SKM-1 treated with dmso at 0.1 percent for 144 hours (cell line): ENCODE results near the gene RTKN.
"Not testable (repeated sequence)": the region's sequence is repeated elsewhere in the genome, so short reads cannot be mapped to it uniquely, and the experiment has no call there.

Source experiments
- DNase-seq: peaks from one replicate; lab custom pipeline; 2025; ENCODE audit not compliant: unreplicated experiment; lab: John Stamatoyannopoulos, UW

RTKN gene, protein sequence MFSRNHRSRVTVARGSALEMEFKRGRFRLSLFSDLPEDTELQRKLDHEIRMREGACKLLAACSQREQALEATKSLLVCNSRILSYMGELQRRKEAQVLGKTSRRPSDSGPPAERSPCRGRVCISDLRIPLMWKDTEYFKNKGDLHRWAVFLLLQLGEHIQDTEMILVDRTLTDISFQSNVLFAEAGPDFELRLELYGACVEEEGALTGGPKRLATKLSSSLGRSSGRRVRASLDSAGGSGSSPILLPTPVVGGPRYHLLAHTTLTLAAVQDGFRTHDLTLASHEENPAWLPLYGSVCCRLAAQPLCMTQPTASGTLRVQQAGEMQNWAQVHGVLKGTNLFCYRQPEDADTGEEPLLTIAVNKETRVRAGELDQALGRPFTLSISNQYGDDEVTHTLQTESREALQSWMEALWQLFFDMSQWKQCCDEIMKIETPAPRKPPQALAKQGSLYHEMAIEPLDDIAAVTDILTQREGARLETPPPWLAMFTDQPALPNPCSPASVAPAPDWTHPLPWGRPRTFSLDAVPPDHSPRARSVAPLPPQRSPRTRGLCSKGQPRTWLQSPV

DNA sequence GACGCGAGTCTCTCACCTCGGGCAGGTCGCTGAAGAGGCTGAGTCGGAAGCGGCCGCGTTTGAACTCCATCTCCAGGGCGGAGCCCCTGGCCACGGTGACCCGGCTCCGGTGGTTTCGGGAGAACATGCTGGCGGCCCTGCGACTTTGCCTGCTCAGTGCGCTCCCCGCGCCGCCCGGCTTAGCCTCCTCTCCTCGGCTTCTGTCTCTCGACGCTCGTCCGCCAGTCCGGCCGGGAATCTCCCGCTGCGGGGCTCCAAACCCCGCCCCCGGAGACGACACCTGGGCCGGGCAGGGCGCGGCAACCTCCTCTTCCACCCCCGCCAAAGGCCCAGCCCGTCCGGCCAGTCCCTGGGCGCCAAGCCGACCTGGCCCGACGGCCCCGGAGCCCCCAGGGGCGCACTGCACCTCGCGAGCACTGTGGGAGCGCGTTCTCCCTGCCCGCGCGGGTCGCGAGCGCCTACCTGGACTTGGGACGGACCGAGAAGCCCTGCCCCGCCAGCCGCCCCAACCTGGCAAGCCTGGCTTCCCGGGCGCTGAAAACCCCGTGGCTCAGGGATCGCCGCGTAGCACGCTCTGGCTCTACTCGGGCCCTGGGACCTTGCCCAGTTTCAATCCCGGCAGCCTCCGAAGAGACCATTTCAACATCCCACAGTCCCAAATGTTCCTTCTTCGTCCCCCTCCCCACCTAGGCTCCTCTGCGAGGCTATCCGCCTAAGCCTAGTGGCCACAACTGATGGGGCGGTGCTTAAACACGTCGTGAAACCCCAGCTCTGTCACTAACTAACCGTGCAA is at the start of gene RTKN:
Gene RTKN (minus strand): TSS at position 248 of the 793 bp plus-strand sequence. CDS start 121 bp downstream, at position 127.
- DNase-seq: no peak

DNA sequence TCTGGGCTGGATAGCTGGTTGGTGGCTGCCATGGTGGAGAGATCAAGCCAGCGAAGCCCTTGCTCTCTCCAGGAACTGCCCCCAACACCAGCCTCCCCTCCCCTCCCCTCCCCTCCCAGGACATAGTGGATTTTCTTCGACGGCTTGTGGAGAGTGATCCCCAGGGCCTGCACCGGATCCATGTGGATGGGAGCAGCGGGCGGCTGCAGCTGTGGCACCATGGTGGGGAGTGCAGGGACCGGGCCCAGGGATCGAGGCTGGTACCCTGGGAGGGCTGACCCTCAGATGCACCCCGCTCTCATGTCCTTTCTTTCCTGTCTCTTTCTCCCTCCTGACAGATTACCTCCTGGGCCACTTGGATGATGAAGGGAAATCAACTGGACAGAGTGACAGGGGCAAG is 48.2 kb upstream of the RTKN start:
- DNase-seq: no peak

DNA sequence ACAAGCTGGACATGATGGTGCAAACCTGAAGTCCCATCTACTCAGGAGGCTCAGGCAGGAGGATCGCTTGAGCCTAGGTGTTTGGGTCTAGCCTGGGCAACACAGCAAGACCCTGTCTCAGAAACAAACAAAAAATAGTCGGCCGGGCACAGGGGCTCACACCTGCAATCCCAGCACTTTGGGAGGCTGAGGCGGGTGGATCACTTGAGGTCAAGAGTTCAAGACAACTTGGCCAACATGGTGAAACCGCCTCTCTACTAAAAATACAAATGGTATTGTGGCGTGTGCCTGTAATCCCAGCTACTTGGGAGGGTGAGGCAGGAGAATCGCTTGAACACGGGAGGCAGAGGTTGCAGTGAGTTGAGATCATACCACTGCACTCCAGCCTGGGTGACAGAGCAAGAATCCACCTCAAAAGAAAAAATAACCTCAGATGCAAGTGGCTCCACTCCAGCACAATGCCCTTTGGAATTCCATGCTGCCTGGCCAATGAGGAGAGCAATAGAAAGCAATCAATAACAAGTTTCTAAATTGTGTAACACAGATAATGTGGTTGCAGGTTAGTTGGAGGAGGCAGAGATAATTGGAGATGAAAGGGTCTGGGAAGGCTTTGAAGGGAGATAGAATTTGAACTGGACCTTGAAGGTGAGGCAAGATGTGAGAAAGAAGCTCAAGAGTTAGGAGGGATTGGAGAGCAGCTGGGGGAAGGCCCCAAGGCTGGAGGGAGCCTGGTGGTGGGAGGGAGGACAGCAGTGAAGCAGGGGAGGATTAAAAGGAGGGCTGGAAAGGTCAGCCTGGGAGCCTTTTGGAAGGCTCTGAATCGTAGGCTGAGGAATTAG is 47.1 kb upstream of the RTKN start:
- DNase-seq: no peak

DNA sequence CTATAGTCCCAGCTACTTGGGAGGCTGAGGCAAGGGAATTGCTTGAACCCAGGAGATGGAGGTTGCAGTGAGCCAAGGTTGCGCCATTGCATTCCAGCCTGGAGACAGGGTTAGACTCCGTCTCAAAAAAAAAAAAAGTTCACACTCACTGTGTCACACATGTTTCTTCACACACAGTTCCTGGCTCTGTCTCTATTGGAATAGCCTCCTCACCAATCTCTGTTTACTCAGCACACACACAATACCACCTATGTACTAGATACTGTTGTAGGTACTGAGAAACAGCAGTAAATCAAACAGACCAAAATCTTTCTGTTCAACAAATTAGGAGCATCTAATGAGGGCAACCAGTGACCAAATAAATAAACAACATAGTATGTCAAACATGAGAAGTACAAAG is 44.4 kb upstream of the RTKN start:
- DNase-seq: no peak

DNA sequence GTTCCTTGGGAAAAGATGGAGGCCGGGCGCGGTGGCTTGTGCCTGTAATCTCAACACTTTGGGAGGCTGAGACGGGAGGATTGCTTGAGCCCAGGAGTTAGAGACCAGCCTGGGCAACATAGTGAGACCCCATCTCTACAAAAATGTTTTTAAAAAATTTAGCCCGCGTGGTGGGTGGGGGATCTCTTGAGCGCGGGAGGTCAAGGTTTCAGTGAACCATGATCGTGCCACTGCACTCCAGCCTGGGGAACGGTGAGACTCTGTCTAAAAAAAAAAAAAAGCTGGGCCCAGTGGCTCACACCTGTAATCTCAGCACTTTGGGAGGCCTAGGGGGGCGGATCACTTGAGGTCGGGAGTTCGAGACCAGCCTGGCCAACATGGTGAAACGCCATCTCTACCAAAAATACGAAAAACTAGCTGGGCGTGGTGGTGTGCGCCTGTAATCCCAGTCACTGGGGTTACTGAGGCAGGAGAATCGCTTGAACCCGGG is 42.0 kb upstream of the RTKN start:
- not testable (repeated sequence) for DNase-seq

DNA sequence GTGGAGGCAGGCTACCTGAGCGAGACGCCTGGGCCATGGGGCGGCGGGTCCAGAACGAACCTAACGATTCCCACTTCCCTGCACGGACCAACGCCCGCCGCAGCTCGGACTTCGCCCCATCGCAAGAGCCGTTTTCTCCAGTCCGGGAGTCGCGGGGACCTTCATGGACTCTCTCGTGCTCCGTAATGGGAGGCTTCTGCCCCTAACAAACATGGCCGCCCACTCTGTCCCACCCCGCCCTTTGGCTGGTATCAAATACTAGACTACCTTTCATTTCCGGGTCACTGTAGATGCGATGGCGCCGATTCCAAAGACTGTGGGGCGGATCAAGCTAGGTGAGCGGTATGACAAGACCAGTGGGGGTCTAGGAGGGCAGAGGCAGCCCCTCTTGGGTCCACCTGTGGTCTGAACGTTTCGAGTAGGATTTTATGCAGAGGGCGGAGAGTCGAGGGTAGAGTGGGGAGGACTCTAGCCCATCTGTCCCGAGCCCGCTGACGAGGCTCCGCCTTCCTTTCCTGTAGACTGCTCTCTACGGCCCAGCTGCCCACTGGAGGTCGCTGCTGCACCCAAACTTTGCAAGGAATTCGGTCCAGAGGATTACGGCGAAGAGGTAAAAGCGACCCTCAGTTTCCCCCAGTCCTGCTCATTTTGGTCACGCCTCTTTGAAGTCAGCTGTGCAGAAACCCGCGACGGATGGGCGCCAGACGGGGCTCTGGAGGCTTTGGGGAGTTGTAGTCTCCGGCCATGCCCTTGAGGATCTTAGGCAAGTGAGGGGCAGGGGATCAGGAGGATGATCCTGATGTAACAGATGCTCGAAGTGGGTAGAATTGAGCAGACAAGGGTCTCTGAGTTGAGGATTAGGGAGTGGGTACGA is 41.3 kb upstream of the RTKN start, which contains the start of the genes CCDC142 and TTC31:
Gene CCDC142 (minus strand): TSS at position 198 of the 874 bp plus-strand sequence. CDS start 161 bp downstream, at position 37.
Gene TTC31 (plus strand): TSS at position 281 of the 874 bp plus-strand sequence. CDS start 15 bp downstream, at position 296.
- peak; percentile 95 for DNase-seq

DNA sequence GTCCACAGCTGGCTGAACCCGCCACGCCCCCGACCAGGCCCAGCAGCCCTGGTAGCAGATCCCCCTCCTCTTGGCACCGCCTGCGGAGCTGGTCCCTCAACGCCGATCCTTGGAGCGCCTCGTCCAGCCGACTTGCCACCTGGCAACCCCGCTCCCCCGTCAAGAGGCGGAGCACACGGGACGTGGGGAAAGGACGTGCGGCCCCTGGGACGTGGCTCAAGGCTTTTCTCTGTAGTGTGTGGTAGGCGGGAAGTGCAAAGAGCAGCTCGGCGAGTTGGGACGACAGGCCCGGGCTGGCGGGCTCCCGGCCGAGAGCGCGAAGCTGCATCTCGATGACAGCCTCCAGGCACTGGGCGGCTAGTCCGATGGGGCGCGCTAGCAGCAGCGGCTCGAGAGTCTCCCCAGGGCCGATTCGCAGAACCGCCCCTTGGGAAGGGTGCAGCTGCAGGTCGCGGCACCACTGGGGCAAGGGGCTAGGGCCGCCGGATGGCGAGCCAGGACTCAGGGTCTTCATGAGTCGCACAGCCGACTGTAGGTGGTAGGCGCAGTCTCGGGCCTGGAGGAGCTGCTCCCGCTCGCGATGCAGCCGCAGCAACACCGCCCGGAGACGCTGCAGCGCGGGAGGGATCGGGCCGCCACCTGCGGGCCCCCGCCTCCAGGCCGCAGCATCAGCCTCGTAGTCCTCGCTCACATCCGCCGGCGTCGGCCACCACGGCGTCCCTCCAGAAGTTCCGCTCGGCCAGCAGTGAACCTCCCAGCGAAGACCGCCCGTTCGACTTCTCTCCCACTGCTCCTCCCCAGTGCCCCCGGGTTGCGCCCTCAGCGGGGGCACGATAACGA is 40.4 kb upstream of the RTKN start:
- DNase-seq: peak; percentile 24

DNA sequence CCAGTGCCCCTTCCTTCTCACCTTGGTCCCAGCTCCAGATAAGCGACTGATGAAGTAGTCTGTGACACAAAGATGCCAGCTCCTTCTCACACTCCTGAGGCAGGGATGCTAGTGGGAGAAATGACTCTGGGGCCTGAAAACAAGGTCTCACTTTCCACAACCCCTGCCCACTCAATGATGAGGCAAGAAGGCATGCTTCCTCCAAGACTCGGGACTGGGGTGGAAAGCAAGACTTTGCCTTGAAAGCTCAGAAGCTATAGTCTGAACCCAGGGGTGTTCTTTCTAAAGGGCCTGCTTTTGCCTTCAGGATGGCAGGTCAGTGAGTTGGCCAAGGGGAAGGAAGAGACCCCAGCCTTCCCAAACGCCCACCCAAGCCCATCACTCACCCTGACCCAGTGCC is 39.7 kb upstream of the RTKN start:
- DNase-seq: no peak

DNA sequence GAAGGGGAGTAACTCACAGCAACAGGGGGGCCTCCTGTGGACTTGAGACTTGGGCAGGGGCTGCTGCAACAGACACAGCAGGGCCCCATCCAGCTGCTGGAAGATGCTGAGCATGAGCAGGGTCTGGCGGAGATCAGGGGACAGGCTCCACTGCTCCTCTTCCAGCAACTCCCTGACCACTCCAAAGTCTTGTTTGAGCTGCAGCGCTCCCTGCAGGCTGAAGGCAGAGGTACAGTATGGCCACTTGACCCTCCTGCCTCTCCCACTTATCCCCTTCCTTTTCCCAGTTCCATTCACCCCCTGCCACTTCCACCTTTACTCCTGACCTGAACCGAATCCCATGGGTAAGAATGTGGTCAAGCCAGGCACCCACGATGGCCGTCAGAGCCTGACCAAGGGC is 33.2 kb upstream of the RTKN start:
- no peak for DNase-seq

DNA sequence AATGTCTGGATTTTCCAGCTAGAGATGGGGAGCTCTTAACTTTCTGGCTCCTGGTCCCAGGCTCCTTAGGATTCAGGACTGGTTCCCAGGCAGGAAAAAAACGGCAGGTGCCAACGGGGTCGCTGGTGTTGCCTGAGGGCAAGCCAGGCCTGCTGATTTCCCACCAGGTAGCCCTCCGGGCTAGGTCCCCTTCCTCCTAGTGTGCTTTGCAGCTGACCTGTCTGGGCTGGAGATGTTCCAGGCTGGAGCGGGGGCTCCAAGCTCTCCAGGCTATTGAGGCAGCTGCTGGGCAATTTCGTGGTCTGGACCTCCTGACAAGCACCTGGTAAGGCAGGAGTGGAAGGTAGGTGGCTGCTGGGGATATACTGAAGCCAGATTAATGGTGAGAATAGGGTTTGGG is 32.7 kb upstream of the RTKN start:
- DNase-seq: no peak

DNA sequence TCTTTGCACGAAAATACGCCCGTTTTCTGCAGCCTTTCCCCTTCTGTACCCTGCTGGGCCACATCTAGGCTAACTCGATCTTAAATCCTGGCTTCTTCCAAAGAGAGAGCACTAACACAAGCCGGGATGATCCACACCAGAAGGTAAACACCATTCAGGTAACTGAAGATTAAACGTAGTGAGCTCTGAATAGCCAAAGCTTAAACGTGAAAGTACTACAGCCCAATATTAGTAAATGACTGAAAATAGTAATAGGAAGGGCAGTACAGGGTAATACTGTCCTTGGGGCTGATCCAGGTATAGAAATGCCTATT is 31.2 kb upstream of the RTKN start:
- no peak for DNase-seq

DNA sequence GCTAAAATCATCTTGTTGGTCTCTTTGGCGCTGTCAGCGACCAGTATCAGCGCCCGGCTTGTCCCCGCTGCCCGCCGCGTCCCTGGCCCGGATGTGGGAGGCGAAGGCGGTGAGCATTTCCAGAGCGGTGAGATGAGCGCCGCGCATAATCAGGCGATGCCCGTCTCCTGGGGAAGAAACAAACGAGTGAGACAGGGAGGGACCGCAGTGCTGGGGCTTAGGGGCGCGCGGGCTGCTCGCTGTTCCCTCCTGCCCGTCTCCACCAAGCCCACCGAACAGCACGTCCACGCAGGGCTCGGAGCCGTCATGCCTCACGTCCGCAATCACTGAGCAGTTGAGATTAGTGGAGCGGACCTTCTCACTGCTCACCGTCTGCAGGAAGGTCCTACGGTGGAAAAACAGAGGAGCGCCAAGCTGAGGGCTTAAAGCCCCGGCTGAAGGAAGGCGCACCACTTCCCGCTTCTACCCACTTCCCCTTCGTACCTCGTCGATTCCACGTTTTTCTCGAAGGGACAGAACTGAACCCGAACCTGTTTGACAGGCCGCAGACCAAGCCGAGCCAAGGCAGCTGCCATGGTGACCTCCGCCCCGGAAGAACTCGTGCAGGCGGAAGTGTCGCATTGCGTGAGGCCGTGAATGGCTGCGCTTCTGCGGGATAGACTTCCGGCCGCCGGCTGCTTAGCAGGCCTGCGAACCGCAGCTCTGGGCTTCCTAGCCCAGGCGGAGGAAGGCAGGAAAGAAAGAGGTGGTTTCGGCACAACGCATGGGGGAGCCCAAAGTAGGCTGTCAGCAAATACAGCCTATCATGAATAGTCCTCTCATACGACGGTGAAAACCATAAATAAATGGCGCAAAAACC is 30.6 kb upstream of the RTKN start, which contains the start of gene MRPL53:
Gene MRPL53 (minus strand): TSS at position 595 of the 859 bp plus-strand sequence. CDS start 20 bp downstream, at position 575.
- peak; percentile 82 for DNase-seq

DNA sequence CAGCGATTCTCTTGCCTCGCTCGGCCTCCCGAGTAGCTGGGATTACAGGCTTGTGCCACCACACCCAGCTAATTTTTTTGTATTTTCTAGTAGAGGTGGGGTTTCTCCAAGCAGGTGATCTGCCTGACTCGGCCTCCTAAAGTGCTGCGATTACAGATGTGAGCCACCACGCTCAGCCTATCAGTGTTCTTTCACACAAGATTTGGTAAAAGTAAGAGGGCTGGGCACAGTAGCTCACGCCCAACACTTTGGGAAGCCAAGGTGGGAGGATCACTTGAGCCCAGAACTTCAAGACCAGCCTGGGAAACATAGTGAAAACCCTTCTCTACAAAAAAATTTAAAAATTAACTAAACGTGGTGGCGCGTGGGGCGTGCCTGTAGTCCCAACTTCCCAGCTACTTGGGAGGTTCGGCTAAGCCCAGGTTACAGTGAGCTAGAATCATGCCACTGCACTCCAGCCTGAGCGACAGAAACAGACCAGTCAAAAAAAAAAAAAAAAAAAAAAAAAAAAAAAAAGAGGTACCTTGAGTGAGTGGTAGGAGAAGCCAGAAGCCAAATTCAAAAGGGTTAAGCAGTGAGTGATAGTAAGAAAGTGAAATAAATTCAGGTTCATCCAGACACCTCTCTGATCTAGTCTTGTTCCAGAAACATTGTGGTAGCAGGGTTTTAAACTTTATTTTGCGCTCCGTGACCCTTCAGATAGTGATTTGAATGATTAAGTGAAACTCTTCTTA is 29.8 kb upstream of the RTKN start:
- no peak for DNase-seq

DNA sequence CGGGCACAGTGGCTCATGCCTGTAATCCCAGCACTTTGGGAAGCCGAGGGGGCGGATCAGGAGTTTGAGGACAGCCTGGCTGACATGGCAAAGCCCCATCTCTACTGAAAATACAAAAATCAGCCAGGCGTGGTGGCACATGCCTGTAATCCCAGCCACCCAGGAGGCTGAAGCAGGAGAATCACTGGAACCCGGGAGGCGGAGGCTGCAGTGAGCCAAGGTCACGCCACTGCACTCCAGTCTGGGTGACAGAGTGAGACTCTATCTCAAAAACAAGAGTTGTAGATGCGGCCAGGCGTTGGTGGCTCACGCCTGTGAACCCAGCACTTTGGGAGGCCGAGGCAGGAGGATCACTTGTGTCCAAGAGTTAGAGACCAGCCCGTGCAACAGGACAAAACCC is 29.0 kb upstream of the RTKN start:
- not testable (repeated sequence) for DNase-seq

DNA sequence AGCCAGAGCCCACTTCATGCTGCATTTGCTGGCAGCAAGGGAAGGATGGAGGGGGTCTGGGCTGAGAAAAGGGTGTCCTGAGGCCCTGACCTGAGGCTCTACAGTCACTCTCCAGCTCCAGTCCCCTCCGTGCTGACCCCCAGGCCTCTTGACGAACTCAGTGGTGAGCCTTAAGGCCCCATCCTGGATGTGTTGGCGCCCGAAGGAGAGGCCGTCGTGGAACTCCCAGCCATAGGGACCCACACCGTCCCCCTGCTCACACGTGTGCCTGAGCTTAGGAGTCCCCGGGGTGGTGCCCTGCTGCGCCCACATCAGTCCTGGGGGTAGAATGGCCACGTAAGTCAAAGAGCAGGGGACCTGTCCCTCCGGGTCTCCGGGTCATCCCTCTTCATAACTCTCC is 22.7 kb upstream of the RTKN start:
- no peak for DNase-seq

DNA sequence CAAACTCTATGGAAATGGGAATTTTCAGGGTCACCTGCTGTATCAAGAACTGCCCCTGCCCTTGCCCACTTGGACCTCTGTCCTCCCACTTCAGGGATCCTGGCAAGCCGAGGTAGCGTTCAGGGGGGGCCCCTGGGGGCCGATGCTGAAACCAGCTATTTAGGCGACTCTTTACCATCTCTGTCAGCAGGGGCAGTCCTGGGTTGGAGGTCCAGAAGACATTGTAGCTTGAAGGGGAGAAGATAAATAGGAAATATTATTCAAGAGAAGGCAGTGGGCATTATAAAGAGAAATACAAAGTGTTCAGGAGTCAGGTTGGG is 21.0 kb upstream of the RTKN start:
- no peak for DNase-seq

DNA sequence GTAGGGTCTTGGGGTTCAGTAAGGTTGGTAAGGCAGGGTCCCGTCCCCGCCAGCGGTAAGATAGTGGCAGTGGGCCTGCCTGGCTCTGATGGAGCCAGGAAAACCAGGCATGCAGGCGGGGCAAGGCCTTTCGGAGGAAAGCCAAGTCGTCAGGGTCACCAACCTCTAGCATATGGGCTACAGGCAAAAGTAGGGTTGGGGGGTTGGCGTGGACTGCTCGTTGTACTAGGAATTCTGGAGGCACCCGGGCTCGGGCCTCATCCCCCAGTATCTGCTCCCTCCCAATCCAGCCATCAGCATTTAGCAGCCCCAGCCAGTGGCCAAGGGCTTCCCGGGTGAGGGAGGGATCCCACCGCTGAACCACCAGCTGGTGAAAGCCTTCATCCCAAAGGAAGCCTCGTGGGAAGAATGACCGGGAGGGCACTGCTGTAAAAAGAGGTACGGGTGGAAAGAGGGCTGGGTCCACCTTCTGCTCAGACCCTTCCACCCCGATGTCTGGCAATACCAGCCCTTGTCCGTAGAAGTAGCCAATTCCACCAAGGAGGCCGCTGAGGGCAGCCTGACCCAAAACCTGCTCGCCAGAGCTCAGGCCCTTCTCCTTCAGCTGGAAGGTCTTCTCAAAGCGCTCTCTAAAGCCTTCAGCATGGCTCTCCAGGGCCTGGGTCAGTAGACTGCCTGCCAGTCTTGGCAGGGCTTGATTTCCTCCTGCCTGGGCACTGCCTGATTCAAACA is 20.5 kb upstream of the RTKN start:
- no peak for DNase-seq
